ENCODE data around the gene DQX1.

The DQX1 gene

DNA sequence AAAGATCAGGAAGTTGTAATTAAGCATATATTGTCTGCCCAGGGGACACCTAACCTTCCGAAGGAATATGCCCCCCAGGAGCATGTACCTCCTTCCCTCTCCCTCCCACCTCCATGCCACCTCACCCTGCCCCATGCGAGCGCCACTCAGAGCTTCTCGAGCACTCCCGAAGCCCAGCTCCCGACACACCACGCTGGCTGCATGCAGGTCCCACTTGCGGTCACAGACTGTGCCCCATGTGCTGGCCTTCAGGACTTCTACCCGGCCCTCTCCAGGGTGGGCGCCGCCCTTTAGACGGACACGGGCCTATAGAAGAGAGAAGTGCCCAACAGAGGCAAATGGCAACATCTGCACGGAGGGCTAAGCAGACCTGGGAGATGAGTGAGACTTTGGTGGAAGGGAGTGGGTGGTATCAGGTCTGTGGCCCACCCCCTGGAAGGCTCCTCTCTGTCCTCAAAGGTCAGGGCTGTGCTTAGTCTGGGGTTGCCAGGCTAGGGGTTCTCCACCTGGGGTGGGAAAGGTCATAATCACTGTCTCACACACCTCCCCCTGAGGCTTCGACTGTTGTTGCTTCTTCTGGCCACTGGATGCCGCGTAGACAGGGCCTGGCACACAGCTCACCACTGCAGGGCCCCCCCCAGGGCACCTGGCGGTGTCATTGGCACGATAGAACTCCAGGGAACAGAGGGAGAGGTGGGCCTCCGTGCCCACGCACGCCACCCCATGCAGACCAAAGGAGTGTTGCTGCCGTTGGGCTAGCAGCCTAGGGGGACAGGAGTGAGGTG lies 10.3 kb upstream of the DQX1 start:
- TF ChIP-seq MYC (IDR thresholded peaks at IDR 0.05; ENCODE audit: low read depth, low read length) (no peak), POLR2A (IDR thresholded peaks at IDR 0.05; ENCODE audit: extremely low read depth, insufficient read length) (no peak)
- TF ChIP-seq, protein P1, sequence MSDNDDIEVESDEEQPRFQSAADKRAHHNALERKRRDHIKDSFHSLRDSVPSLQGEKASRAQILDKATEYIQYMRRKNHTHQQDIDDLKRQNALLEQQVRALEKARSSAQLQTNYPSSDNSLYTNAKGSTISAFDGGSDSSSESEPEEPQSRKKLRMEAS (IDR thresholded peaks at IDR 0.05; ENCODE audit: low read depth, low read length), result no peak
- TF ChIP-seq, protein P2, sequence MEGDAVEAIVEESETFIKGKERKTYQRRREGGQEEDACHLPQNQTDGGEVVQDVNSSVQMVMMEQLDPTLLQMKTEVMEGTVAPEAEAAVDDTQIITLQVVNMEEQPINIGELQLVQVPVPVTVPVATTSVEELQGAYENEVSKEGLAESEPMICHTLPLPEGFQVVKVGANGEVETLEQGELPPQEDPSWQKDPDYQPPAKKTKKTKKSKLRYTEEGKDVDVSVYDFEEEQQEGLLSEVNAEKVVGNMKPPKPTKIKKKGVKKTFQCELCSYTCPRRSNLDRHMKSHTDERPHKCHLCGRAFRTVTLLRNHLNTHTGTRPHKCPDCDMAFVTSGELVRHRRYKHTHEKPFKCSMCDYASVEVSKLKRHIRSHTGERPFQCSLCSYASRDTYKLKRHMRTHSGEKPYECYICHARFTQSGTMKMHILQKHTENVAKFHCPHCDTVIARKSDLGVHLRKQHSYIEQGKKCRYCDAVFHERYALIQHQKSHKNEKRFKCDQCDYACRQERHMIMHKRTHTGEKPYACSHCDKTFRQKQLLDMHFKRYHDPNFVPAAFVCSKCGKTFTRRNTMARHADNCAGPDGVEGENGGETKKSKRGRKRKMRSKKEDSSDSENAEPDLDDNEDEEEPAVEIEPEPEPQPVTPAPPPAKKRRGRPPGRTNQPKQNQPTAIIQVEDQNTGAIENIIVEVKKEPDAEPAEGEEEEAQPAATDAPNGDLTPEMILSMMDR (IDR thresholded peaks at IDR 0.05; ENCODE audit: low read depth, low read length), result no peak
- H3K4me3 ChIP-seq (ENCODE audit: low read depth, low read length), result no peak overlapping the region

DNA sequence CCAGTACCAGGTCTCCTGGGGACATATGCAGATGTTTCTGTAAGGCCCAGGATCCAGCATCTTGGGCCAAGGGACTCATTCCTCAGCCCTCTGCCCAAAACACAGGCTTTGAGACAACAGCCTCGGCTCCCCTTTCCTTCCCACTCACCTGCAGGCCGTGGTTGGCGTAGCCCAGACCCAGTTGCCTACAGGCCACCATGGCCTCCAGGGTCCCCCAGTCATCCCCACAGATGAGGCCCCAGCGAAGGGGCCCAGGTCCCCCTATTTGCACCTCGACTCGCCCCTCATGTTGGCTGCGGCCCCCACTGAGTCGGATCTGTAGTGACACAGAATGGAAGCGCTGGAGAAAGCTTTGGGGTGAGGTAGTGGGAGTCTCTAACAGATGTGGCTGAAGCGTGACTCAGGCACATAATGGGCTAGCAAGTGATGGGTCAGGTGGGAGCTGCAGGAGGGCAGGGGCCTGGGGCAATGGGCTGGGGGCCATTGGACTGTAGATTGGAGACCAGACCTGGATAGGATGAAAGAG lies 9.5 kb upstream of the DQX1 start:
- TF ChIP-seq, protein P1 (IDR thresholded peaks at IDR 0.05; ENCODE audit: low read depth, low read length), result no peak
- TF ChIP-seq MYC (IDR thresholded peaks at IDR 0.05; ENCODE audit: low read depth, low read length) (no peak), POLR2A (IDR thresholded peaks at IDR 0.05; ENCODE audit: extremely low read depth, insufficient read length) (no peak)
- TF ChIP-seq, protein P2 (IDR thresholded peaks at IDR 0.05; ENCODE audit: low read depth, low read length), result no peak
- no peak for DNase-seq (ENCODE audit: low read depth)
- H3K4me3 ChIP-seq (ENCODE audit: low read depth, low read length), result no peak overlapping the region

More for the DNA sequence above, 10.3 kb upstream of the DQX1 start:
- no peak for DNase-seq (ENCODE audit: low read depth)

DNA sequence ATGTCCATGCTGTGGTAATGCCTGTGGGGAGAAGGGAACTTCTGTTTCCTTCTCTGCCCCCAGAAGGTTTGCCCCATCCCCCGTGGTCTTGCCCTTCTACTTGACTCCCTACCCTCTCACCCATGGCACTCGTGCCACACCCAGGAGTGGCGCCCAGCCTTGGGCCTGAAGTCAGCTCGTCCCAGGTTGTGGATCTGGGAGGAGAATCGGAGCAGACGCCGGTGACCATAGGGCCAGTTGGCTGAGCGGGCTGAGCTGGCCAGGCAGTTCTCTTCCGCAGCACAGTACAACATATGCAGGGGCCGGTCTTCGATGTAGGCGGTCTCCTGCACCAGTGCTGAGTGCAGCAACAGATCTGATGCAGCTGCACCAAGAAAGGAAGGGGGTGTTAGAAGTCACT lies 8.4 kb upstream of the DQX1 start:
- no peak overlapping the region for H3K4me3 ChIP-seq (ENCODE audit: low read depth, low read length)
- DNase-seq (ENCODE audit: low read depth), result no peak
- TF ChIP-seq, protein P2 (IDR thresholded peaks at IDR 0.05; ENCODE audit: low read depth, low read length), result no peak
- TF ChIP-seq, protein P1 (IDR thresholded peaks at IDR 0.05; ENCODE audit: low read depth, low read length), result no peak
- TF ChIP-seq POLR2A (IDR thresholded peaks at IDR 0.05; ENCODE audit: extremely low read depth, insufficient read length), result no peak
- no peak for TF ChIP-seq MYC (IDR thresholded peaks at IDR 0.05; ENCODE audit: low read depth, low read length)

DNA sequence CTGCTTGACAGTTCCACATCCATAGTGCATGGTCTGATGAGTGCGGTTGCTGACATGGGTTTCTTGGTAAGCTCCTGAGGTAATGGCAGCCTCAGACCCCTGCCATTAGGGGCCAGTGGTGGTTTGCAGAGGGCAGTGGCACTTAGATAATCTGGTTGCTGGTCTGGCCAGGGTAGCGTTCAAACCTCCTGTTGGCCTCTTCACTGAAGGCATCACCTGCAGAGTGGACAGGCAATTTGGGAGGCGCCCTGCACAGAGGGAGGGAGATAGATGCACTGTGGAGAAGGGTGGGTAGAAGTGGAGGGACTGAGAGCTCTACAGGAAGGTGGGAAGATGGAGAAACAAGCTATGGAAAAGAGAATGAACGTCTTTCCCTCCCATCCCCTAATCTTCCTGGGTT lies 7.4 kb upstream of the DQX1 start:
- H3K4me3 ChIP-seq (ENCODE audit: low read depth, low read length), result no peak overlapping the region
- DNase-seq (ENCODE audit: low read depth), result no peak
- TF ChIP-seq, protein P1 (IDR thresholded peaks at IDR 0.05; ENCODE audit: low read depth, low read length), result no peak
- TF ChIP-seq, protein P2 (IDR thresholded peaks at IDR 0.05; ENCODE audit: low read depth, low read length), result no peak
- no peak for TF ChIP-seq MYC (IDR thresholded peaks at IDR 0.05; ENCODE audit: low read depth, low read length)
- no peak for TF ChIP-seq POLR2A (IDR thresholded peaks at IDR 0.05; ENCODE audit: extremely low read depth, insufficient read length)

DNA sequence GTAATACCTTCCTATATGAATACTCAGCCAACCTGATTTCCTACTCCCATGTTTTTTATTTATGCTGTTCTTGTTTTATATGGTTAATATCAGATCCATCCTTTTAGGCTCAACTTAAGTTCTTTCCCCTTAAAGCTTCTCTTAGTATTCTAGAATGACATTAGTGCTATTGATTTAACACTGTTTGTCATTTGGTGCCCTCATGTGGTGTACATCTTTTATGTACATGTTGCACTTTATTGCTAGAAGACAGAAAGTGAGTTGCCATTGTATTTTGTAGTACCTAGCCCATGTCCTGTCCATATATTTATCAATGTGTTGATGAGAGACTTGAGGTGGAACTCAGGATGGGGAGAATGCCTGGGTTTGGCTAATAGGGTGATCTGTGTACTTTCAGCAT lies 6.2 kb upstream of the DQX1 start:
- peak; percentile 68 for DNase-seq (ENCODE audit: low read depth)
- H3K4me3 ChIP-seq (ENCODE audit: low read depth, low read length), result no peak overlapping the region
- TF ChIP-seq, protein P2 (IDR thresholded peaks at IDR 0.05; ENCODE audit: low read depth, low read length), result peak; percentile 11
- no peak for TF ChIP-seq MYC (IDR thresholded peaks at IDR 0.05; ENCODE audit: low read depth, low read length)

Measured in NB4 (cell line).